Epithelial cell of proximal tubule (primary cell): ENCODE results near the gene PREPL. TPM values are rescaled to one million over a fixed set of nuclear protein-coding genes. Genes with fewer than 3 reads are reported as not detected.

Experiments used
- DNase-seq: peaks from one replicate; pipeline ENCODE4 v3.0.0-alpha.2; 2011; ENCODE audit warnings: low read depth
- H3K4me3 ChIP-seq: 2 replicates; pipeline ENCODE4 v1.5.1; 2011; ENCODE audit warnings: low read depth, mild to moderate bottlenecking, low read length
- total RNA-seq: library from RNA; depleted of rRNA; stranded (reverse); fragments of >200 nt; gene quantifications from 2 replicates; pipeline ENCODE4 v1.2.3, GENCODE V29; 2015
- TF ChIP-seq, protein P1 (sequence below): conservative IDR thresholded peaks from 2 replicates; pipeline ENCODE4 v1.5.1; 2012; ENCODE audit warnings: low read depth, mild to moderate bottlenecking, low read length

Gene PREPL
- total RNA-seq, 1 donor from 2014 or later, result 15.2 TPM

DNA sequence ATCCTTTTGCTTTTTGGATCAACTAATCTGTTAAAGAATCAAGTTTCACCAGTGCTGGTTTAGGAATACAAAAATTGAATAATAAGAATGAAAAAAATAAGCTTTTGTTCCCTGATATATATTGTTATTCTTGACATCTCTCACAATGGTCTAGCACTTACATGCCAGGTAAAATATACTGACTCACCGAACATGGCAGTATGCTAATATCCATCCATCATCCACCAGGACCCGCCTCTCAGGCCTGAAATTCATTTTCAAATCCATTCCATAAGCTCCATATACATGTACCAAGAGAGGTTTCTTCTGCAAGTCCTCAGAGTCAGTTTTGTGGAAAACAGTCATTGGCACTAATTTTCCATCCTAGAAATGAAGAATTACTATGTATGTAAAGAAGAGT, 32.5 kb downstream of the PREPL start:
- no peak overlapping the region for H3K4me3 ChIP-seq
- TF ChIP-seq, protein P1, sequence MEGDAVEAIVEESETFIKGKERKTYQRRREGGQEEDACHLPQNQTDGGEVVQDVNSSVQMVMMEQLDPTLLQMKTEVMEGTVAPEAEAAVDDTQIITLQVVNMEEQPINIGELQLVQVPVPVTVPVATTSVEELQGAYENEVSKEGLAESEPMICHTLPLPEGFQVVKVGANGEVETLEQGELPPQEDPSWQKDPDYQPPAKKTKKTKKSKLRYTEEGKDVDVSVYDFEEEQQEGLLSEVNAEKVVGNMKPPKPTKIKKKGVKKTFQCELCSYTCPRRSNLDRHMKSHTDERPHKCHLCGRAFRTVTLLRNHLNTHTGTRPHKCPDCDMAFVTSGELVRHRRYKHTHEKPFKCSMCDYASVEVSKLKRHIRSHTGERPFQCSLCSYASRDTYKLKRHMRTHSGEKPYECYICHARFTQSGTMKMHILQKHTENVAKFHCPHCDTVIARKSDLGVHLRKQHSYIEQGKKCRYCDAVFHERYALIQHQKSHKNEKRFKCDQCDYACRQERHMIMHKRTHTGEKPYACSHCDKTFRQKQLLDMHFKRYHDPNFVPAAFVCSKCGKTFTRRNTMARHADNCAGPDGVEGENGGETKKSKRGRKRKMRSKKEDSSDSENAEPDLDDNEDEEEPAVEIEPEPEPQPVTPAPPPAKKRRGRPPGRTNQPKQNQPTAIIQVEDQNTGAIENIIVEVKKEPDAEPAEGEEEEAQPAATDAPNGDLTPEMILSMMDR, result no peak
- DNase-seq, result no peak

DNA sequence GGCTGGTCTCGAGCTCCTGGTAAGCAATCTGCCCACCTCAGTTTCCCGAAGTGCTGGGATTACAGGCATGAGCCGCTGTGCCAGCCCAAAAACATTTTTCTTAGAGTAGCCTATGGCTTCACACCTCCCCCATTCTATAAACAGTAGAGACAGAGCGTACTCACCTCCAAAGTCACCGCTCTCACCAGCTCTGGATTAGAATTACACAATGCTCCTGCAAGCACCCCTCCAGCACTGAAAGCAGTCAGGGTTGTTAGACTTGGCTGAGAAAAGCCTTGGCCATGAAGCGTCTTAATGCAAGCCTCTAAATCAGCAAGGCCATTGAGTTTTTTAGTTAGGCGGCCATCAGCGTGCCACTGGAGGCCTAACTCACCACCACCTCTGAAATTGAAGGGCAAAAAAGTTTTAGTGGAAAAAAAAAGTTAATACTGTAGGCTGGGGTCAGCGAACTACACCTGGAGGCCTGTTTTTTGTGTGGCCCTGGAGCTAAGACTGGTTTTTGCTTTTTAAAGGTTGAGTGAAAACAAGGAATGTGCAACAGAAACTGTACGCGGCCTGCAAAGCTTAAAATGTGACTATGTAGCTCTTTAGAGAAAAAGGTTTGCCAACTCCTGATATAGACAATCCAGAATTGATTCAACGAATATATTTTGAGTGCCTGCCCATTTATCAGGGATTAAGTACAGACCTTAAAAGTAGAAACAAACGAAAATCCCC, 34.6 kb downstream of the PREPL start:
- peak; percentile 40 for DNase-seq
- H3K4me3 ChIP-seq, result no peak overlapping the region
- TF ChIP-seq, protein P1, result no peak

DNA sequence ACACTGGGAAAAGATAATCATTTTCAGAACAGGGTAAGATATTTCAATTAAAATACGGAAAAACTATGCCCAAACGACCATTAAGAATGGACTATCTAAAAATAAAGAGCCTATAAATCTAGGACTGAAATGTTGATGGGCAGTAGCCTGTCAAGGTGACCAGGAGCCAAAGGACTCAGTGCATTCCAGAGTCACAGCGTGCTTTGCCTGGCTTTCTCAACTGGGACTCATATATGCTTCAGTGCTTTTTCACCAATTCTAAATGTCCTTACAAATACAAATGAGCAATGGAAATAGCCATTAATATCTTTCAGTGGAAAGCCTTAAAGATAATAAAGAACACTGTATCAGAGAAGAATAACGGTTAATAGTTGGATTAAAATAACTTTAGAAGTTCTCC, 35.4 kb downstream of the PREPL start:
- TF ChIP-seq, protein P1, result no peak
- no peak overlapping the region for H3K4me3 ChIP-seq
- peak; percentile 30 for DNase-seq

DNA sequence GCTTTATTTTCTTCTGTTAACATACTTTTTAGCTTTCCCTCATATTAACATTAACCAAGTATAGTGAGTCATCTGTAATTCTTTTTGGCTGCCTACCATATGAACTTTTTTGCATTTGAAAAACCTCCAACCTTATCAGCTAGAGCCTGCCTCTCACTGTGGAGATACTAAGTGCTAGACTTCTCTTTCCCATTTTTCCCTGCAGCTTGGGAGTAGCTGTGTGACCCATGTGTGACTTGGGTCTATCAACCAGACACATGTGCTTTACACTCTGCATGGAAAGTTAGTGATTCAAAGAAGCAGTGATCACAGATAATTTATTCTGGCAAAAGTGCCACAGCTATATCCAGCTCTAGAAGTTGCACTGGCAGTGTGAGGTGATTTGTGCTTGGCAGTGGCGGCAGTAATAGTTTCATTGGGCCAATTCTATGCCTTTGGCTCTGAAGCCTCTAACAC, 36.3 kb downstream of the PREPL start:
- TF ChIP-seq, protein P1, result no peak
- peak; percentile 46 for DNase-seq
- no peak overlapping the region for H3K4me3 ChIP-seq

DNA sequence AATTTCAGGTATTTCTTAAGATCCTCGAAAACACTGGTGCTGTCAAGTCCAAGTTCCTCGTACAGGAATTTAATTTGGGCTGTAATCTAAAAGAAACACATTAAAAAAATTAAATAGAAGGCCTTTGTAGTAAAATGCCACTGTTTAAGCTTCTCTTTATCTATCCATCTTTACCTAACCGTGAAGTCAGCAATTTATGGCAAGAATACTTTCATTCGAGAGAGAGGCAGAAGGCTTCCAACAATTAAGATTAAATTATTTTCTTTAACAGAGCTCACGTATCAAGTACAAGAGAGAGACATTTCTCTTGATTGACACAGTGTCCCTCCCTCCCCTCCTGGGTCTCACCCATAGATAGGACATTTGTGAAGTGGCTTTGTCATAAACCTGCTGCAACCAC, 39.9 kb downstream of the PREPL start:
- TF ChIP-seq, protein P1, result no peak
- DNase-seq, result no peak
- H3K4me3 ChIP-seq, result no peak overlapping the region

DNA sequence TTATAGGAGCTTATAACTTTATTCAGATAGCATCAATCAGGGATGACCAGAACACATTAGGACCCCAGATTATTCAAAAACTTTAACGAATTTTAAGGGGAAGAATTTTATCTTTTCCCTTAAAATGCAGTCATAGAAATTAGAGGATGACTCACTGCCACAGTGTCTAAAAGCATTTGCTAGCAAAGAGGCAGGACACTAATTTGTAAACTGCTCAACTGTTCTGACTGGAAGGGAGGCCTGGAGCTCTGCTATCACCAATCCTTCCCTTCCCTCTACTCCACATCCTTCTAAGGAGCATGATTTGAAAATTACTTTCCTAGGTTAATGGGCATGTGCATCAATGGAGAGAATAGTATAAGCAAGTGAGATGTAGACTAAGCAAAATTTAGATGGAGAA, 40.5 kb downstream of the PREPL start:
- TF ChIP-seq, protein P1, result no peak
- no peak for DNase-seq
- no peak overlapping the region for H3K4me3 ChIP-seq

DNA sequence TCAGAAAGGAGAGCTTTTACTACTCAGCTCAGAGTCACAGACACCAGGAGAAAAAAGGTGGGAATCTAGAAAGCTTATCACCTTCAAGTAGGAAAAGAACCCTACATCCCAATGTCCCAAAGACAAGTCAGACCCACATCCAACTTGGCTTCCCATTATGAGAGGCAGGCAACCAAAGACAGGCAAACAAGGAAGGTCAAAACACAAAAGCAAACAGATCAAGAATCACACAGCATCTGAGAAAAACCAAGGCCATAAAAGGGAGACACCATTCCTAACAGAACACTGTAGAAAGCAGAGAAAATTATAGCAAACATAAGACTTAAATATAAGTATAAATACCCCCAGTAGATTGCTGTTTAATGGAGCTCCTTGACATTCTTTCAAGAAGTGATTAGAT, 45.3 kb downstream of the PREPL start:
- TF ChIP-seq, protein P1, result no peak
- no peak for DNase-seq
- no peak overlapping the region for H3K4me3 ChIP-seq
